SK-N-SH treated with all-trans-retinoic acid at 6 μM for 48 hours (cell line): ENCODE data around the gene ARL15.

ENCODE experiments used
- ATAC-seq: fragments of 200-7000 bp; cut with Tn5 transposase; 3 replicates; pipeline ENCODE4 v1.9.1; 2020; ENCODE audit warnings: mild to moderate bottlenecking, moderate library complexity
- ARNTL ChIP-seq: fragments of 450-650 bp; formaldehyde crosslinking; IDR thresholded peaks from 2 replicates; pipeline ENCODE4 v1.5.0; 2020; ENCODE audit warnings: low read depth, mild to moderate bottlenecking, moderate library complexity, borderline replicate concordance
- BACH2 ChIP-seq: fragments of 250-450 bp; sonication (Bioruptor Pico); IDR thresholded peaks from 2 replicates; pipeline ENCODE4 v1.9.0; 2021; ENCODE audit warnings: mild to moderate bottlenecking, borderline replicate concordance
- CREB5 ChIP-seq: fragments of 250-450 bp; sonication (Bioruptor Pico); IDR thresholded peaks from 2 replicates; pipeline ENCODE4 v1.5.1; 2020; ENCODE audit warnings: low read depth, mild to moderate bottlenecking, moderate library complexity
- CSDC2 ChIP-seq: fragments of 250-450 bp; sonication (Bioruptor Pico); IDR thresholded peaks from 2 replicates; pipeline ENCODE4 v1.5.0; 2020; ENCODE audit warnings: mild to moderate bottlenecking, moderate library complexity
- ESRRG ChIP-seq: fragments of 250-450 bp; sonication (Bioruptor Pico); IDR thresholded peaks from 2 replicates; pipeline ENCODE4 v1.6.1; 2021; ENCODE audit warnings: mild to moderate bottlenecking
- GLIS3 ChIP-seq: fragments of 250-450 bp; sonication (Bioruptor Pico); IDR thresholded peaks from 2 replicates; pipeline ENCODE4 v1.5.0; 2020; ENCODE audit warnings: mild to moderate bottlenecking, moderate library complexity
- ISL1 ChIP-seq: fragments of 250-450 bp; sonication (Bioruptor Pico); IDR thresholded peaks from 2 replicates; pipeline ENCODE4 v2.1.2; 2022; ENCODE audit warnings: mild to moderate bottlenecking, moderate library complexity
- PATZ1 ChIP-seq: fragments of 250-450 bp; sonication (Bioruptor Pico); IDR thresholded peaks from 2 replicates; pipeline ENCODE4 v1.8.0; 2020; ENCODE audit warnings: mild to moderate bottlenecking, moderate library complexity, borderline replicate concordance
- POU6F1 ChIP-seq: fragments of 250-450 bp; sonication (Bioruptor Pico); IDR thresholded peaks from 2 replicates; pipeline ENCODE4 v1.8.0; 2021; ENCODE audit warnings: low read depth, mild to moderate bottlenecking, moderate library complexity, borderline replicate concordance
- PPARA ChIP-seq: fragments of 250-450 bp; sonication (Bioruptor Pico); IDR thresholded peaks from 2 replicates; pipeline ENCODE4 v1.5.0; 2020; ENCODE audit warnings: mild to moderate bottlenecking, borderline replicate concordance
- SNAI2 ChIP-seq: fragments of 250-450 bp; sonication (Bioruptor Pico); IDR thresholded peaks from 2 replicates; pipeline ENCODE4 v1.5.0; 2020; ENCODE audit warnings: mild to moderate bottlenecking, moderate library complexity
- TCF4 ChIP-seq: fragments of 250-450 bp; sonication (Bioruptor Pico); IDR thresholded peaks from 2 replicates; pipeline ENCODE4 v1.8.0; 2021; ENCODE audit warnings: mild to moderate bottlenecking, moderate library complexity, borderline replicate concordance
- TOX ChIP-seq: fragments of 250-450 bp; sonication (Bioruptor Pico); IDR thresholded peaks from 2 replicates; pipeline ENCODE4 v1.8.0; 2021; ENCODE audit warnings: mild to moderate bottlenecking, moderate library complexity, borderline replicate concordance
- TSHZ2 ChIP-seq: fragments of 250-450 bp; sonication (Bioruptor Pico); IDR thresholded peaks from 2 replicates; pipeline ENCODE4 v1.5.0; 2020; ENCODE audit warnings: mild to moderate bottlenecking, moderate library complexity
- ZC3H10 ChIP-seq: fragments of 250-450 bp; sonication (Bioruptor Pico); IDR thresholded peaks from 2 replicates; pipeline ENCODE4 v1.5.1; 2021; ENCODE audit warnings: mild to moderate bottlenecking, moderate library complexity
- ZFP3 ChIP-seq: fragments of 250-450 bp; sonication (Bioruptor Pico); IDR thresholded peaks from 2 replicates; pipeline ENCODE4 v1.5.0; 2020; ENCODE audit warnings: mild to moderate bottlenecking, moderate library complexity
- ZFP30 ChIP-seq: fragments of 450-650 bp; formaldehyde crosslinking; IDR thresholded peaks from 2 replicates; pipeline ENCODE4 v1.5.0; 2022; ENCODE audit warnings: mild to moderate bottlenecking, moderate library complexity
- ZNF565 ChIP-seq: fragments of 450-650 bp; formaldehyde crosslinking; conservative IDR thresholded peaks from 2 replicates; pipeline ENCODE4 v1.5.0; 2020; ENCODE audit warnings: low read depth, mild to moderate bottlenecking, moderate library complexity
- ZNF70 ChIP-seq: fragments of 450-650 bp; formaldehyde crosslinking; IDR thresholded peaks from 2 replicates; pipeline ENCODE4 v1.5.0; 2020; ENCODE audit warnings: mild to moderate bottlenecking, moderate library complexity
- ZNF8 ChIP-seq: fragments of 450-650 bp; formaldehyde crosslinking; IDR thresholded peaks from 2 replicates; pipeline ENCODE4 v1.5.0; 2020; ENCODE audit warnings: mild to moderate bottlenecking, moderate library complexity

ARL15 gene

GRCh38 chr5:53902296-53902907 is 408.0 kb downstream of the ARL15 start (continued):
- TF ChIP-seq ZFP30 (CRISPR knock-in tag) (no peak), ISL1 (CRISPR knock-in tag) (no peak)

- ATAC-seq: no peak
- TF ChIP-seq BACH2 (CRISPR knock-in tag) (no peak), TCF4 (CRISPR knock-in tag) (no peak), ZFP3 (CRISPR knock-in tag) (no peak), TSHZ2 (CRISPR knock-in tag) (no peak), PATZ1 (CRISPR knock-in tag) (no peak), CSDC2 (no peak), ESRRG (CRISPR knock-in tag) (no peak), ZNF8 (CRISPR knock-in tag) (no peak), ZNF565 (CRISPR knock-in tag) (no peak), ZFP30 (CRISPR knock-in tag) (no peak), POU6F1 (CRISPR knock-in tag) (no peak), TOX (CRISPR knock-in tag) (no peak)
Measured at GRCh38 chr5:53900677-53901076, 409.7 kb downstream of the ARL15 start.

- ATAC-seq: no peak
Measured at GRCh38 chr5:53895091-53895683, 415.2 kb downstream of the ARL15 start.

More at GRCh38 chr5:53895091-53895683, 415.2 kb downstream of the ARL15 start:
- TF ChIP-seq ISL1 (CRISPR knock-in tag) (no peak), ARNTL (no peak), GLIS3 (CRISPR knock-in tag) (no peak), CSDC2 (no peak), ZFP3 (CRISPR knock-in tag) (no peak), POU6F1 (CRISPR knock-in tag) (no peak), ZNF70 (CRISPR knock-in tag) (no peak), PATZ1 (CRISPR knock-in tag) (no peak), ZFP30 (CRISPR knock-in tag) (no peak), PPARA (CRISPR knock-in tag) (no peak), ZC3H10 (CRISPR knock-in tag) (no peak), SNAI2 (CRISPR knock-in tag) (no peak), CREB5 (no peak), ZNF565 (CRISPR knock-in tag) (no peak)
